GM12892 (cell line): ENCODE results near the gene SMOC2.

Experiments
- POLR2A ChIP-seq: IDR thresholded peaks from 2 replicates; pipeline ENCODE4 v1.6.1; 2011; ENCODE audit warnings: low read depth, low read length, control low read depth
- POLR2AphosphoS5 ChIP-seq: IDR thresholded peaks from 2 replicates; pipeline ENCODE4 v1.6.1; 2011; ENCODE audit warnings: low read depth, low read length, control low read depth

- no peak for TF ChIP-seq POLR2AphosphoS5
- no peak for TF ChIP-seq POLR2A
Measured at GRCh38 chr6:168716581-168716980, 275.6 kb downstream of the SMOC2 start.
